ENCODE measurements around the gene IL22RA1.

DNA sequence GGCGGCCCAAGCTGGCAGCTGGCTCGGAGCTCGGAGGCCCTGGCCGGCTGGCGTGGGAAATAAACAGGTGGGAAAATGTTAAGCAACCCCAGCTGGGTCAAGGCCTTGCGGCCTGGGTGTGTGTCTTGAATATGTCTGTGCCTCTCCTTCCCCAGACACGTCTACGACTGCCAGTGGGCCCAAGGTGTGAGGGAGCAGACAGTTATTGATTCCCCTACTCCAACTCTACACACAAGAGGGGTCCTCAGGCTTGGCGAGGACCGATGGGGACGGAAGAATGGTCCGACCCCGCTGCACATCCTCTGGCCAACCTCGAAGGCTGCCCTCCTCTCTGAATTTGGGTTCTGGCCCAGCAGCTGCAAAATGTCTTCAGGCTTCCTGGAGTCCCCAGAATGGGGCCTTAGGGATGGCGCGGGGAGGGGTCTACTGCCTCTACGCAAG lies 2.2 kb downstream of the IL22RA1 start:
- TF ChIP-seq, protein P1, sequence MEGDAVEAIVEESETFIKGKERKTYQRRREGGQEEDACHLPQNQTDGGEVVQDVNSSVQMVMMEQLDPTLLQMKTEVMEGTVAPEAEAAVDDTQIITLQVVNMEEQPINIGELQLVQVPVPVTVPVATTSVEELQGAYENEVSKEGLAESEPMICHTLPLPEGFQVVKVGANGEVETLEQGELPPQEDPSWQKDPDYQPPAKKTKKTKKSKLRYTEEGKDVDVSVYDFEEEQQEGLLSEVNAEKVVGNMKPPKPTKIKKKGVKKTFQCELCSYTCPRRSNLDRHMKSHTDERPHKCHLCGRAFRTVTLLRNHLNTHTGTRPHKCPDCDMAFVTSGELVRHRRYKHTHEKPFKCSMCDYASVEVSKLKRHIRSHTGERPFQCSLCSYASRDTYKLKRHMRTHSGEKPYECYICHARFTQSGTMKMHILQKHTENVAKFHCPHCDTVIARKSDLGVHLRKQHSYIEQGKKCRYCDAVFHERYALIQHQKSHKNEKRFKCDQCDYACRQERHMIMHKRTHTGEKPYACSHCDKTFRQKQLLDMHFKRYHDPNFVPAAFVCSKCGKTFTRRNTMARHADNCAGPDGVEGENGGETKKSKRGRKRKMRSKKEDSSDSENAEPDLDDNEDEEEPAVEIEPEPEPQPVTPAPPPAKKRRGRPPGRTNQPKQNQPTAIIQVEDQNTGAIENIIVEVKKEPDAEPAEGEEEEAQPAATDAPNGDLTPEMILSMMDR (conservative IDR thresholded peaks at IDR 0.05; ENCODE audit: low read length), result no peak
- no peak for TF ChIP-seq EZH2phosphoT487 (IDR thresholded peaks at IDR 0.05; ENCODE audit: borderline replicate concordance, low read depth, low read length)
